Measurements from ENCODE around the gene UGT1A7.

The UGT1A7 gene

GRCh38 chr2:233772153-233772552 lies 90.5 kb downstream of the UGT1A7 start:
- Mint-ChIP-seq H3K27me3 (ENCODE audit: low read depth) (peaks cover 7% of the 10 kb centered on the region), H3K27ac (no peak overlapping the region)

GRCh38 chr2:233772583-233772982 lies 90.9 kb downstream of the UGT1A7 start:
- peaks cover 7% of the 10 kb centered on the region for H3K27me3 Mint-ChIP-seq (ENCODE audit: low read depth)
- peaks cover 4% of the 10 kb centered on the region for H3K9me3 Mint-ChIP-seq
- no peaks in the 10 kb centered on the region for H3K36me3 Mint-ChIP-seq (ENCODE audit: low read depth)
- H3K4me1 Mint-ChIP-seq: no peaks in the 10 kb centered on the region
- no peak for TF ChIP-seq CTCF (IDR thresholded peaks at IDR 0.05; ENCODE audit: unreplicated experiment in 3 of 3)
- H3K27ac Mint-ChIP-seq: no peak overlapping the region
- H3K4me3 Mint-ChIP-seq: no peak overlapping the region

More at GRCh38 chr2:233772153-233772552, 90.5 kb downstream of the UGT1A7 start:
- H3K4me1 Mint-ChIP-seq: no peaks in the 10 kb centered on the region
- no peak overlapping the region for H3K4me3 Mint-ChIP-seq
- H3K36me3 Mint-ChIP-seq (ENCODE audit: low read depth): no peaks in the 10 kb centered on the region
- TF ChIP-seq CTCF (IDR thresholded peaks at IDR 0.05; ENCODE audit: unreplicated experiment in 3 of 3): no peak
- H3K9me3 Mint-ChIP-seq: peaks cover 1% of the 10 kb centered on the region

GRCh38 chr2:233773854-233774253 lies 92.2 kb downstream of the UGT1A7 start:
- H3K36me3 Mint-ChIP-seq (ENCODE audit: low read depth): no peaks in the 10 kb centered on the region
- no peaks in the 10 kb centered on the region for H3K4me1 Mint-ChIP-seq
- peaks cover 10% of the 10 kb centered on the region for H3K9me3 Mint-ChIP-seq
- H3K27me3 Mint-ChIP-seq (ENCODE audit: low read depth): peaks cover 7% of the 10 kb centered on the region
- H3K4me3 Mint-ChIP-seq: no peak overlapping the region
- TF ChIP-seq CTCF (IDR thresholded peaks at IDR 0.05; ENCODE audit: unreplicated experiment in 3 of 3): no peak
- H3K27ac Mint-ChIP-seq: no peak overlapping the region

- no peaks in the 10 kb centered on the region for H3K4me1 Mint-ChIP-seq
- peaks cover 10% of the 10 kb centered on the region for H3K9me3 Mint-ChIP-seq
- peaks cover 7% of the 10 kb centered on the region for H3K27me3 Mint-ChIP-seq (ENCODE audit: low read depth)
- H3K36me3 Mint-ChIP-seq (ENCODE audit: low read depth): no peaks in the 10 kb centered on the region
- H3K27ac Mint-ChIP-seq: no peak overlapping the region
- H3K4me3 Mint-ChIP-seq: no peak overlapping the region
- TF ChIP-seq CTCF (IDR thresholded peaks at IDR 0.05; ENCODE audit: unreplicated experiment in 3 of 3): no peak
These were observed 93.7 kb downstream of the UGT1A7 start for GRCh38 chr2:233775414-233775813.

- H3K4me1 Mint-ChIP-seq: no peaks in the 10 kb centered on the region
- TF ChIP-seq CTCF (IDR thresholded peaks at IDR 0.05; ENCODE audit: unreplicated experiment in 3 of 3): no peak
These were observed 96.3 kb downstream of the UGT1A7 start, which contains the start of gene MROH2A for GRCh38 chr2:233778030-233778429. MROH2A (plus strand) TSS chr2:233778330; CDS start chr2:233779359, 1,029 bp downstream.

GRCh38 chr2:233779722-233780121 lies 98.0 kb downstream of the UGT1A7 start:
- no peaks in the 10 kb centered on the region for H3K4me1 Mint-ChIP-seq
- H3K27me3 Mint-ChIP-seq (ENCODE audit: low read depth): peaks cover 4% of the 10 kb centered on the region
- no peak overlapping the region for H3K27ac Mint-ChIP-seq
- no peaks in the 10 kb centered on the region for H3K36me3 Mint-ChIP-seq (ENCODE audit: low read depth)
- H3K4me3 Mint-ChIP-seq: no peak overlapping the region
- H3K9me3 Mint-ChIP-seq: peaks cover 20% of the 10 kb centered on the region
- TF ChIP-seq CTCF (IDR thresholded peaks at IDR 0.05; ENCODE audit: unreplicated experiment in 3 of 3): no peak

More at GRCh38 chr2:233778030-233778429, 96.3 kb downstream of the UGT1A7 start, which contains the start of gene MROH2A:
- H3K36me3 Mint-ChIP-seq (ENCODE audit: low read depth): no peaks in the 10 kb centered on the region
- H3K27ac Mint-ChIP-seq: no peak within 1 kb of the TSS
- H3K9me3 Mint-ChIP-seq: peaks cover 18% of the 10 kb centered on the region
- H3K4me3 Mint-ChIP-seq: no peak within 1 kb of the TSS
- peaks cover 4% of the 10 kb centered on the region for H3K27me3 Mint-ChIP-seq (ENCODE audit: low read depth)
